Omental fat pad (tissue), 4 donors: Measurements from ENCODE around the gene KRTAP6-1. TPM values are rescaled to one million over a fixed set of nuclear protein-coding genes. Genes with fewer than 3 reads are reported as not detected.

Experiments
- ATAC-seq: fragments of 150-250 bp; one replicate; pipeline ENCODE4 v1.9.1; 2016; ENCODE audit warnings: mild to moderate bottlenecking, moderate library complexity; ENCODE audit not compliant: low FRiP score
- DNase-seq: peaks from one replicate; pipeline ENCODE4 v3.0.0-alpha.2; 2019; ENCODE audit warnings: low spot score
- total RNA-seq, 4 donors: library from RNA; depleted of rRNA; stranded (reverse); fragments of >200 nt; gene quantifications; one replicate each; pipeline ENCODE4 v1.1.0, GENCODE V29; 2016
- TF ChIP-seq, protein P1 (sequence below), 3 donors: fragments of 450-650 bp; IDR thresholded peaks; one replicate each; pipeline ENCODE4 v1.5.1; 2016 to 2017; ENCODE audit warnings: antibody characterized with exemption in 3 of 3, mild to moderate bottlenecking in 3 of 3, moderate library complexity in 2 of 3

The KRTAP6-1 gene
- total RNA-seq, 4 donors from 2014 or later, result not detected

DNA sequence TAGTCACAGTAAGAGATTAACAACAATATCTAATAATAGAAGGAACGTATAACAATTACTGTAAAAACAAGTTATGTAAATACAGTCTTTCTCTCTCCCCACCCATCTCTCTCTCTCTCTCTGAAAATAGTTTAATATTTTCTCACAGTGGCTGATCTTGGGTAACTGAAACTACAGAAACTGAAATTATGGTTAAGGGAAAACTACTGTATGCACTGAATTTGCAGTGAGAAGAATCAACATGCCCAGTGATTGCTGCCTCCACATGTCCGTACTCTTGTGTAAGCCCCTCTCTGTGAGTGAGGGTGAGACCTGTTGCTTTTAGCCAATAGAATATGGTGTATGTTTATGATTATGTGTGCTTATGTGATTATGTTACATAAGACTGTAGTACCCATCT is 1.6 kb downstream of the KRTAP6-1 start:
- TF ChIP-seq, protein P1, sequence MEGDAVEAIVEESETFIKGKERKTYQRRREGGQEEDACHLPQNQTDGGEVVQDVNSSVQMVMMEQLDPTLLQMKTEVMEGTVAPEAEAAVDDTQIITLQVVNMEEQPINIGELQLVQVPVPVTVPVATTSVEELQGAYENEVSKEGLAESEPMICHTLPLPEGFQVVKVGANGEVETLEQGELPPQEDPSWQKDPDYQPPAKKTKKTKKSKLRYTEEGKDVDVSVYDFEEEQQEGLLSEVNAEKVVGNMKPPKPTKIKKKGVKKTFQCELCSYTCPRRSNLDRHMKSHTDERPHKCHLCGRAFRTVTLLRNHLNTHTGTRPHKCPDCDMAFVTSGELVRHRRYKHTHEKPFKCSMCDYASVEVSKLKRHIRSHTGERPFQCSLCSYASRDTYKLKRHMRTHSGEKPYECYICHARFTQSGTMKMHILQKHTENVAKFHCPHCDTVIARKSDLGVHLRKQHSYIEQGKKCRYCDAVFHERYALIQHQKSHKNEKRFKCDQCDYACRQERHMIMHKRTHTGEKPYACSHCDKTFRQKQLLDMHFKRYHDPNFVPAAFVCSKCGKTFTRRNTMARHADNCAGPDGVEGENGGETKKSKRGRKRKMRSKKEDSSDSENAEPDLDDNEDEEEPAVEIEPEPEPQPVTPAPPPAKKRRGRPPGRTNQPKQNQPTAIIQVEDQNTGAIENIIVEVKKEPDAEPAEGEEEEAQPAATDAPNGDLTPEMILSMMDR (IDR thresholded peaks at IDR 0.05), result no peak
- ATAC-seq, result no peak
- no peak for DNase-seq

DNA sequence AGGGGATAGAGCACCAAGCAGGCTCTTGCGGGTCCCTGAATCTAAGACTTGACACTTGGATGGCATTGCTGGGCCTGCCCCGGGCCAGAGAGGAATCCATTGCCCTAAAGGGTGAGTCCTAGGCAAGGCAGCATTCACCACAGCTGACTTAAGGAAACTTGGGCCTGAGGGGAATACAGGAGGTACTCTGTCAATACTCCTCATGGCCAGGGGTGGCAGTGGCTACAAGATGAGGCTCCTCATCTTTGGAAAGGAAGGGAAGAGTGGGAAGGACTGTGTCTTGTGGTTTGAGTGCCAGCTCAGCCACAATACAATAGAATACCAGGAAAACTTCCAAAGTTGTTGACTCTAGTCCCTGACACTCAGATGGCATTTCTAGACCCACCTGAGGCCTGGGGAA is 7.8 kb downstream of the KRTAP6-1 start:
- ATAC-seq, result no peak
- TF ChIP-seq, protein P1 (IDR thresholded peaks at IDR 0.05), result no peak
- DNase-seq, result no peak

DNA sequence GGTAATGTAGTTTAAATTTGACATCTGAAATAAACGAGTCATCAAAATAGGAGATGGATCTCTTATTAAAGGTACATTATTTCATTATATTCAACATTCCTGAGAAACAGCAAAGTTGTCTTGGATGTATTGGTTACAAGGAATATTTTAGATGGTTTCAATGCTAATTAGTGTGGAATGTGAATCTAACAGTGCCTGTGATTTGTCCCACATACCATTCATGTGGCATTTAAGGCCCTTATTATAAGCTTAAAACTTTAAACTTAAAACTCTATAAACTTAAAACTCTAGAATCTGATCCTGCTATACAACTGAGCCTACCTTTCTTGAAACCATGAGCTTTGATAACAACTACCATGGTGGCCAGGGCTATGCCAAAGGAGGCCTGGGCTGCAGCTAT is 12.9 kb downstream of the KRTAP6-1 start, which contains the start of gene KRTAP22-1:
Gene KRTAP22-1, plus strand, starts transcription at position 301 of the 400 bp plus-strand sequence.
- no peak for DNase-seq
- ATAC-seq, result no peak

DNA sequence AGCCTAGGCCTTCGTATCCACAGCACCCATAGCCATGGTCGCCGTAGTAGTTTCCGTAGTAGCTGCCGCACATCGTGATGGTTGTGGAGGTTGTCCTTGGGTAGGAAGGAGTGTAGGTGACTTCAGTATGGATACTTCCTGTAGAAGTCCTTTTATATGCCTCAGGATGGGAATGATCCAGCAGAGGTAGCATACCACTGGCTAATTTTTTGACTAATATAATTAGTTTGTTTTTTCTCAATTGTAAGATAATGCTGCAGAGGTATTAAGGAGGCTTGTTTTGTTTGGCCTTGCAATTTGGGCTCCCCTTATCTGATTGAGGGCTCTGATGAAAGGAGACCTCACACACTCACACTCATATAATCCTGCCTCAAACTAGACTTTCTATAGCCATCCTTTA is 14.9 kb downstream of the KRTAP6-1 start, which contains the start of gene KRTAP6-2:
Gene KRTAP6-2, minus strand, starts transcription at position 101 of the 400 bp plus-strand sequence. Its CDS starts 28 bp downstream, at position 73.
- DNase-seq (no peak), ATAC-seq (no peak)
- TF ChIP-seq, protein P1 (IDR thresholded peaks at IDR 0.05), result no peak

More for the DNA sequence above, 12.9 kb downstream of the KRTAP6-1 start, which contains the start of gene KRTAP22-1:
- TF ChIP-seq, protein P1 (IDR thresholded peaks at IDR 0.05), result no peak

DNA sequence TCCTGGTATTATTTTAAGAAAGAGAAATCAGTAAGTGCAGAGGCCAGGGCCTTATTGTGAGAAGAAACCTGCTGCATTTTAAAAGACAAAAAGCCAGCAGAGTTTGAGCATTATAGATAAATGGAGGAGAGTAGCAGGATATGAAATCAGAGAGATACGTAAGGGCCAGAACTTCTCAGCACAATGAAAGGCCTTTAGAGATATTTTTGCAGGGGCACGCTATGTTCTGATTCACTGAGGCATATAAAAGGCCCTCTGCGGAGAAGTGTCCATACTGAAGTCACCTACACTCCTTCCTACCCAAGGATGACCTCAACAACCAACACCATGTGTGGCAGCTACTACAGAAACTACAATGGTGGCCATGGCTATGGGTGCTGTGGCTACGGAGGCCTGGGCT is 21.6 kb downstream of the KRTAP6-1 start, which contains the start of gene KRTAP6-3:
Gene KRTAP6-3, plus strand, starts transcription at position 301 of the 400 bp plus-strand sequence. Its CDS starts 6 bp downstream, at position 307.
- no peak for ATAC-seq
- DNase-seq, result no peak
- TF ChIP-seq, protein P1 (IDR thresholded peaks at IDR 0.05), result no peak

DNA sequence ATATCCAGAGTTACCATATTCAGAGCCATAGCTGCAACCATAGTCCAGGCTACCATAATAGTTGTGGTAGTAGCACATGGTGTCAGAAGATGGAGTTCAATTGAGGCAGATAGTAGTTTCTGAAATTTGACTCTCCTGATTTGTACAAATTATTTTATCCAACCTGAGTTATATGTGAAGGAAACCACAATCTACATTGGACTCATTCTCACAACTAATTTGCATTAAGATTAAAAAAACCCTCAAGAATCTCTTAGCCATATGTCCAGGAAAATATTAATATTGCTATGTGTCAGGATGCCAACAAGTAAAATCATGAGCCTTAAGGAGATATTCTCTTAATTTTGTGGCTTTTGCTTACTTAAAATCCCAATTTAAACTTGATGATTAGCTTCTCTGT is 23.4 kb downstream of the KRTAP6-1 start, which contains the start of gene KRTAP22-2:
Gene KRTAP22-2, minus strand, starts transcription at position 101 of the 400 bp plus-strand sequence.
- TF ChIP-seq, protein P1 (IDR thresholded peaks at IDR 0.05), result no peak
- ATAC-seq, result no peak

DNA sequence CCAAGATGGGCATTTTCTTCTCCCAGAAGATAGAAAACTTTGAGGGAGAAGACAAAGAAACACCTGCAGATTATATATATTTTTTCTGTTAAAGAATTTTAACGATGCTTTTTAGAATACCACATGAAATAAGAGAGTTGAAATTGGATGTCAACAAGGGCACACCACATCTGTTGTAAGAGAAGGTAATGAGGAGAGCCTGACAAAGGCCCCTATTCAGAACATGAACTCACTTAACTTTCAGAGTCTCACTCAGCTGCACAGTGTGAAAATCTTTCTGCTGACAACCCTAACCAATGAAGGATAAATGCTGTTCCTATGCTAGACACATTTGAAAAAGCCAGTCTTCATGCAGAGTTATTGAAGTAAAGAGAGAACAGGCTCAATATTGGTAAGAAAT is 30.9 kb downstream of the KRTAP6-1 start:
- TF ChIP-seq, protein P1 (IDR thresholded peaks at IDR 0.05), result no peak
- no peak for ATAC-seq
- no peak for DNase-seq

More for the DNA sequence above, 23.4 kb downstream of the KRTAP6-1 start, which contains the start of gene KRTAP22-2:
- no peak for DNase-seq
